ENCODE measurements around the gene SCAP.

- TF ChIP-seq REST (tag by site-specific recombination; IDR thresholded peaks at IDR 0.05): no peak
- no peak for TF ChIP-seq CTCF (tag by site-specific recombination; IDR thresholded peaks at IDR 0.05)
- no peak for TF ChIP-seq MZF1 (tag by site-specific recombination; IDR thresholded peaks at IDR 0.05; ENCODE audit: borderline replicate concordance)
Observed at GRCh38 chr3:47377186-47377585, 98.6 kb downstream of the SCAP start.

Data from HEK293 (cell line).